ENCODE results near the gene ADARB1.

DNA sequence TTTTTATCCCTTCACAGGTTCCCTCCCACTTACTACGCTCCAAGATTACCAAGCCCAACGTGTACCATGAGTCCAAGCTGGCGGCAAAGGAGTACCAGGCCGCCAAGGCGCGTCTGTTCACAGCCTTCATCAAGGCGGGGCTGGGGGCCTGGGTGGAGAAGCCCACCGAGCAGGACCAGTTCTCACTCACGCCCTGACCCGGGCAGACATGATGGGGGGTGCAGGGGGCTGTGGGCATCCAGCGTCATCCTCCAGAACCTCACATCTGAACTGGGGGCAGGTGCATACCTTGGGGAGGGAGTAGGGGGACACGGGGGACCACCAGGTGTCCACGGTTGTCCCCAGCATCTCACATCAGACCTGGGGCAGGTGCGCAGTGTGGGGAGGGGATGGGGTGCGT lies 147.6 kb downstream of the ADARB1 start:
- TF ChIP-seq CTCF (IDR thresholded peaks at IDR 0.05) = no peak
- TF ChIP-seq EP300 (IDR thresholded peaks at IDR 0.05; ENCODE audit: low read depth) = no peak
- TF ChIP-seq POLR2A (IDR thresholded peaks at IDR 0.05) = no peak

Data from transverse colon (tissue), 3 donors.